Endometrium (tissue), 2 donors: ENCODE measurements around the gene ZNF740.

Experiments
- FAIRE-seq: peaks from 2 replicates; lab custom pipeline; 2012; peaks lifted over from hg19 to GRCh38; lab: Jason Lieb, UNC
- donor health status: control.
- donor health status: control.

ZNF740 gene

GRCh38 chr12:53227341-53227740 is 46.8 kb downstream of the ZNF740 start:
- FAIRE-seq: no peak

- no peak for FAIRE-seq
Measured at GRCh38 chr12:53227836-53228235, 47.3 kb downstream of the ZNF740 start.

- FAIRE-seq: no peak
Measured at GRCh38 chr12:53229454-53229853, 48.9 kb downstream of the ZNF740 start.

- no peak for FAIRE-seq
Measured at GRCh38 chr12:53230108-53230845, 49.8 kb downstream of the ZNF740 start.

- no peak for FAIRE-seq
Measured at GRCh38 chr12:53231671-53231920, 51.1 kb downstream of the ZNF740 start.

GRCh38 chr12:53231921-53232645 is 51.6 kb downstream of the ZNF740 start, which contains the start of gene RARG:
Gene RARG (minus strand): TSS chr12:53232209. CDS start chr12:53227545, 4,664 bp downstream.
- no peak for FAIRE-seq

GRCh38 chr12:53232646-53233461 is 52.3 kb downstream of the ZNF740 start:
- FAIRE-seq: no peak

GRCh38 chr12:53233671-53234121 is 53.2 kb downstream of the ZNF740 start:
- FAIRE-seq: no peak

- no peak for FAIRE-seq
Measured at GRCh38 chr12:53234271-53234914, 53.9 kb downstream of the ZNF740 start.

- no peak for FAIRE-seq
Measured at GRCh38 chr12:53235164-53235563, 54.6 kb downstream of the ZNF740 start.

GRCh38 chr12:53235742-53236442 is 55.4 kb downstream of the ZNF740 start:
- FAIRE-seq: no peak

- FAIRE-seq: no peak
Measured at GRCh38 chr12:53236443-53237111, 56.1 kb downstream of the ZNF740 start.

GRCh38 chr12:53239643-53240258 is 59.2 kb downstream of the ZNF740 start:
- no peak for FAIRE-seq

GRCh38 chr12:53241623-53242412 is 61.3 kb downstream of the ZNF740 start:
- FAIRE-seq: no peak

- FAIRE-seq: no peak
Measured at GRCh38 chr12:53244337-53244736, 63.8 kb downstream of the ZNF740 start.
